ENCODE measurements around the gene RBM6. TPM values are rescaled to one million over a fixed set of nuclear protein-coding genes. Genes with fewer than 3 reads are reported as not detected.

The RBM6 gene
- total RNA-seq, 1 donor: 50.7 TPM

DNA sequence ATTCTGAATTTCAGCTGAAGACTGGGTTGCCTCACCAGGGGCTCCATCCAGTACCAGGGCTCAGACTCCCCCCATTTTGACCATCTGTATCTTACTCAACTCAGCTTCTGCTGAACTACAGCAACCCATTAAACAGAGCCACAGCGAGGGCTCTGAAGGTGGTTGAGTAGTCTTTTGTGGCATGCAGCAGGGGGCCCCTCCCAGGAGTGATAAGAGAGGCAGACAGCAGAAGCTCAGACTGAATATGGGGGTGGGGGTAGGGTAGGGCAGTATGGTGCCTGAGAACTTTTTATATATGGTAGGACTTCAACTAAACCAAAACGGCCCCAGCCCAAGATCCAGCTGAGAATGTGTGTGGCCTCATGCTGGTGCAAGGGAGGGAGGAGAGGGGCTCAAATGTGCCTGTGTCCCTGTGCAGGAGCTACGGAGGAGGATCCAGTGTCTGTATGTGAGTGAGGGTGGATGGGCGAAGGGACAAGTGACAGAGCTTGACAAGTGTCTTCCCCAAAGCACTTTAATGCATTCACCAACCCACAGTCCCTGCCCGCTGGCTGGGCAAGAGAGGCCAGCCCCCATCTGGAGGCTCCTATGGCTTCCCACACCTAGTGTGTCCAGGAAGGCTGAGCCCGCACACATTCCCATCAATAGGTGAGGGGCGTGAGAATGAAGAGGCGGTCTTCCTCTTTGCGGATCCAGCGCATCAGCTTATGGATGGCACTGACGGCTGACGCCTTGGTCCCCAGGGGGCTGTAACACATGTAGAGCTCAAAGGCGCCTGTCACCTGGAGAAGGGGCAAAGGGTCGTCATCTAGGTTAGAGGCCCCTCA is 31.4 kb upstream of the RBM6 start:
- Histone ChIP-seq H3K4me1 (ENCODE audit: insufficient read depth, low read length) (peaks cover 7% of the 10 kb centered on the region), H3K27me3 (ENCODE audit: insufficient read depth, low read length) (no peaks in the 10 kb centered on the region), H4K20me1 (ENCODE audit: insufficient read depth, low read length) (peaks cover 6% of the 10 kb centered on the region), H3K9me3 (ENCODE audit: low read depth, low read length) (no peaks in the 10 kb centered on the region), H3K79me2 (ENCODE audit: insufficient read depth, low read length) (no peaks in the 10 kb centered on the region), H3K36me3 (ENCODE audit: insufficient read depth, low read length) (peaks cover 6% of the 10 kb centered on the region), H2AFZ (ENCODE audit: low read length) (no peak overlapping the region), H3K4me3 (ENCODE audit: insufficient read depth, low read length) (no peak overlapping the region), H3K27ac (ENCODE audit: low read depth, low read length) (no peak overlapping the region), H3K4me2 (ENCODE audit: insufficient read depth, low read length) (no peak overlapping the region)
- DNase-seq (ENCODE audit: insufficient read length, low spot score, missing footprints): peak; percentile 56
- TF ChIP-seq, protein P1, sequence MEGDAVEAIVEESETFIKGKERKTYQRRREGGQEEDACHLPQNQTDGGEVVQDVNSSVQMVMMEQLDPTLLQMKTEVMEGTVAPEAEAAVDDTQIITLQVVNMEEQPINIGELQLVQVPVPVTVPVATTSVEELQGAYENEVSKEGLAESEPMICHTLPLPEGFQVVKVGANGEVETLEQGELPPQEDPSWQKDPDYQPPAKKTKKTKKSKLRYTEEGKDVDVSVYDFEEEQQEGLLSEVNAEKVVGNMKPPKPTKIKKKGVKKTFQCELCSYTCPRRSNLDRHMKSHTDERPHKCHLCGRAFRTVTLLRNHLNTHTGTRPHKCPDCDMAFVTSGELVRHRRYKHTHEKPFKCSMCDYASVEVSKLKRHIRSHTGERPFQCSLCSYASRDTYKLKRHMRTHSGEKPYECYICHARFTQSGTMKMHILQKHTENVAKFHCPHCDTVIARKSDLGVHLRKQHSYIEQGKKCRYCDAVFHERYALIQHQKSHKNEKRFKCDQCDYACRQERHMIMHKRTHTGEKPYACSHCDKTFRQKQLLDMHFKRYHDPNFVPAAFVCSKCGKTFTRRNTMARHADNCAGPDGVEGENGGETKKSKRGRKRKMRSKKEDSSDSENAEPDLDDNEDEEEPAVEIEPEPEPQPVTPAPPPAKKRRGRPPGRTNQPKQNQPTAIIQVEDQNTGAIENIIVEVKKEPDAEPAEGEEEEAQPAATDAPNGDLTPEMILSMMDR (IDR thresholded peaks at IDR 0.05; ENCODE audit: extremely low read depth, low read depth, low read length): no peak

DNA sequence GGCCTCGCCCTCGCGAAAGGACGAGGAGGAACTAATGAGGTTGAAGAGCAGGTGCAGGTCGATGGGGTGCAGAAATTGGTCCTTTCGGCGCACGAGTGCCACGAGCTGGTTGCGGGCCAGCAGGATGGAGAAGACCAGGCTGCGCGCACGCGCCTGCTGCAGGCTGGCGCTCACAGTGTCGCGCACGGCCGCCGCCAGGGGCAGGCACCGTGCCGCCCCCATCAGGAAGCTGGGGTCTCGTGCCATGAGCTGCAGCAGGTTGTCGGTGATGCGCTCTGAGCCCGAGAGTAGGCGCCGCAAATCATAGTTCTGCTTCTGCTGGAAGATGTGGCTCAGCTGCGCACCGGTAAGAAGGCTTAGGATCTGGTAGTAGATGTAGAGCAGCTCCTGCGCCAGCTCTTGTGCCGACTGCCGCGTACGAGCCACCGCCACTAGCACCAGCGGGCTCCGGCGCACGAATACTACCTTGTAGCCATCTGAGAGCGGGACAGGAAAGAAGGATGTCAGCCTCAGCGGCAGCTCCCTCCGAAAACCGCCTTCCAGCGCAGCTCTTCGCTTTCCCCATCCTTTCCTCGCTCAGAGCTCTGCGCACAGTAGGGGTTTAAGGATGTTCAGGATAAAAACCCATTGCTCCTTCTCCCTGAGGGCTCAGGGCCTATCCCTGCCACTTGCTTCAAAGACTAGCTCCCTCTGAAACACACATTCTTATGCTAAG is 29.4 kb upstream of the RBM6 start:
- TF ChIP-seq, protein P1 (IDR thresholded peaks at IDR 0.05; ENCODE audit: extremely low read depth, low read depth, low read length): no peak
- DNase-seq (ENCODE audit: insufficient read length, low spot score, missing footprints): peak; percentile 27
- H3K4me2 ChIP-seq (ENCODE audit: insufficient read depth, low read length): no peak overlapping the region

DNA sequence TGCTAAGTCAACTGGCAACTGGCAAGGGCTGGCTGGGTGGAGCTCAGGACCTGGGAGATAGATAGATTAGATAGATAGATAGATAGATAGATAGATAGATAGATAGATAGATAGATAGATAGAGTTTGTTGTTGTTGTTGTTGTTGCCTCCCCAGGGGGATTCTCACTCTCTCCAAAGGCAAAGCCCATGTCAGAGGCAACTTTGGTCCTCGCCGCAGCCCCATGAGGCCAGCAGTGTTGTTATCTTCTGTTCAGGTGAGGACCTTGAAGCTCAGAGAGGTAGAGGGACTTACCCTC is 28.9 kb upstream of the RBM6 start:
- Histone ChIP-seq H3K4me1 (ENCODE audit: insufficient read depth, low read length) (peaks cover 1% of the 10 kb centered on the region), H3K27me3 (ENCODE audit: insufficient read depth, low read length) (no peaks in the 10 kb centered on the region), H3K9me3 (ENCODE audit: low read depth, low read length) (no peaks in the 10 kb centered on the region), H3K4me3 (ENCODE audit: insufficient read depth, low read length) (no peak overlapping the region), H3K4me2 (ENCODE audit: insufficient read depth, low read length) (no peak overlapping the region), H3K79me2 (ENCODE audit: insufficient read depth, low read length) (no peaks in the 10 kb centered on the region), H4K20me1 (ENCODE audit: insufficient read depth, low read length) (peaks cover 6% of the 10 kb centered on the region), H3K36me3 (ENCODE audit: insufficient read depth, low read length) (peaks cover 6% of the 10 kb centered on the region), H2AFZ (ENCODE audit: low read length) (no peak overlapping the region), H3K27ac (ENCODE audit: low read depth, low read length) (no peak overlapping the region)
- peak; percentile 55 for DNase-seq (ENCODE audit: insufficient read length, low spot score, missing footprints)
- TF ChIP-seq, protein P1 (IDR thresholded peaks at IDR 0.05; ENCODE audit: extremely low read depth, low read depth, low read length): no peak

More for the DNA sequence above, 29.4 kb upstream of the RBM6 start:
- Histone ChIP-seq H3K9me3 (ENCODE audit: low read depth, low read length) (no peaks in the 10 kb centered on the region), H2AFZ (ENCODE audit: low read length) (no peak overlapping the region), H3K4me3 (ENCODE audit: insufficient read depth, low read length) (no peak overlapping the region), H3K27me3 (ENCODE audit: insufficient read depth, low read length) (no peaks in the 10 kb centered on the region), H3K36me3 (ENCODE audit: insufficient read depth, low read length) (peaks cover 6% of the 10 kb centered on the region), H3K27ac (ENCODE audit: low read depth, low read length) (no peak overlapping the region), H3K79me2 (ENCODE audit: insufficient read depth, low read length) (no peaks in the 10 kb centered on the region), H3K4me1 (ENCODE audit: insufficient read depth, low read length) (peaks cover 6% of the 10 kb centered on the region), H4K20me1 (ENCODE audit: insufficient read depth, low read length) (peaks cover 6% of the 10 kb centered on the region)

DNA sequence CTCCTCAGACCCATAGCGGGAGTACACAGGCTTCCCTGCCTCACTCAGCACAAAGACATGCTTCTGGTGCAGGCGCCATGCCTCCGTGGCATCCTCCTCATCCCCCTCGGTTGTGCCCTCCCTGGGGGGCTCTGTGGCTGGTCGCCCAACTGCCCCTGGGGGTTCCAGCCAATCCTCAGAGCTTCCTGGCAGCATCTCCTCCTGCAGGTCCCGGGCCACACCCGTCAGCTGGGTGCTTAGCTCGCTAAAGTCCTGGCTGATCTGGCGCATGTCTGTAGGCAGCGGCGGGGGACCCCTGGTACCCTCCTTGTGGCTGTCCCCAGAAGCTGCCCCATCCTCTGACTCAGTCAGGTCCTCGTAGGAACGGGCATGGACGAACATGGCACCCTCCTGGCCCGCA is 28.3 kb upstream of the RBM6 start:
- H3K79me2 ChIP-seq (ENCODE audit: insufficient read depth, low read length): no peaks in the 10 kb centered on the region
- H3K27me3 ChIP-seq (ENCODE audit: insufficient read depth, low read length): no peaks in the 10 kb centered on the region
- TF ChIP-seq, protein P1 (IDR thresholded peaks at IDR 0.05; ENCODE audit: extremely low read depth, low read depth, low read length): no peak
- peaks cover 6% of the 10 kb centered on the region for H3K36me3 ChIP-seq (ENCODE audit: insufficient read depth, low read length)
- peaks cover 6% of the 10 kb centered on the region for H4K20me1 ChIP-seq (ENCODE audit: insufficient read depth, low read length)
- no peaks in the 10 kb centered on the region for H3K4me1 ChIP-seq (ENCODE audit: insufficient read depth, low read length)
- H3K4me2 ChIP-seq (ENCODE audit: insufficient read depth, low read length): no peak overlapping the region
- no peak overlapping the region for H3K4me3 ChIP-seq (ENCODE audit: insufficient read depth, low read length)
- no peaks in the 10 kb centered on the region for H3K9me3 ChIP-seq (ENCODE audit: low read depth, low read length)
- no peak overlapping the region for H3K27ac ChIP-seq (ENCODE audit: low read depth, low read length)
- no peak for DNase-seq (ENCODE audit: insufficient read length, low spot score, missing footprints)
- H2AFZ ChIP-seq (ENCODE audit: low read length): no peak overlapping the region

All from osteoblast (primary cell).